OCI-LY7 (cell line): ENCODE measurements around the gene STATH.

Source experiments
- CTCF ChIP-seq: fragments of 200-600 bp; sonication (generic); conservative IDR thresholded peaks from 2 replicates; pipeline ENCODE4 v1.5.1; 2014; ENCODE audit warnings: mild to moderate bottlenecking, antibody characterized with exemption, low read length, moderate library complexity, mixed read lengths
- EZH2phosphoT487 ChIP-seq: fragments of 200-600 bp; sonication (generic); IDR thresholded peaks from 2 replicates; pipeline ENCODE4 v1.6.1; 2018; ENCODE audit warnings: low read depth, borderline replicate concordance, mild to moderate bottlenecking, mixed run types, antibody characterized with exemption, low read length, moderate library complexity, mixed read lengths

- TF ChIP-seq CTCF (no peak), EZH2phosphoT487 (no peak)
These were observed 46.0 kb downstream of the STATH start for GRCh38 chr4:70041652-70042286.
